ENCODE data around the gene PSMA7. TPM values are rescaled to one million over a fixed set of nuclear protein-coding genes. Genes with fewer than 3 reads are reported as not detected.

PSMA7 gene
- polyA plus RNA-seq, 5 donors = 140 to 204 (median 158) TPM

GRCh38 chr20:62174870-62175624 is 31.9 kb upstream of the PSMA7 start:
- no peak for DNase-seq

- DNase-seq = no peak
These were observed 31.0 kb upstream of the PSMA7 start for GRCh38 chr20:62174021-62174804.

- no peak for DNase-seq
These were observed 29.5 kb upstream of the PSMA7 start for GRCh38 chr20:62172666-62173065.

GRCh38 chr20:62171245-62171644 is 28.1 kb upstream of the PSMA7 start:
- no peak for DNase-seq

- no peak for DNase-seq
These were observed 27.3 kb upstream of the PSMA7 start for GRCh38 chr20:62170536-62170935.

GRCh38 chr20:62168890-62169435 is 25.8 kb upstream of the PSMA7 start:
- DNase-seq = no peak

- DNase-seq = no peak
These were observed 24.9 kb upstream of the PSMA7 start for GRCh38 chr20:62168061-62168460.

GRCh38 chr20:62167474-62167873 is 24.3 kb upstream of the PSMA7 start:
- DNase-seq = no peak

- no peak for DNase-seq
These were observed 22.7 kb upstream of the PSMA7 start for GRCh38 chr20:62165762-62166399.

- no peak for DNase-seq
These were observed 21.9 kb upstream of the PSMA7 start for GRCh38 chr20:62164879-62165761.

GRCh38 chr20:62163986-62164762 is 21.0 kb upstream of the PSMA7 start:
- no peak for DNase-seq

GRCh38 chr20:62163485-62163865 is 20.3 kb upstream of the PSMA7 start:
- DNase-seq = no peak

- DNase-seq = no peak
These were observed 19.7 kb upstream of the PSMA7 start for GRCh38 chr20:62162765-62163484.

- no peak for DNase-seq
These were observed 18.2 kb upstream of the PSMA7 start for GRCh38 chr20:62161347-62161746.

GRCh38 chr20:62160876-62161275 is 17.7 kb upstream of the PSMA7 start:
- no peak for DNase-seq

GRCh38 chr20:62160253-62160652 is 17.1 kb upstream of the PSMA7 start:
- DNase-seq = no peak

- no peak for DNase-seq
These were observed 16.6 kb upstream of the PSMA7 start for GRCh38 chr20:62159839-62160238.

- no peak for DNase-seq
These were observed 15.9 kb upstream of the PSMA7 start for GRCh38 chr20:62159052-62159451.

- no peak for DNase-seq
These were observed 15.3 kb upstream of the PSMA7 start for GRCh38 chr20:62158541-62158940.

GRCh38 chr20:62158088-62158400 is 14.8 kb upstream of the PSMA7 start:
- no peak for DNase-seq

Measured in right lung (tissue), 5 donors.